H1 (cell line): ENCODE measurements around the gene GAS2L1. TPM values are rescaled to one million over a fixed set of nuclear protein-coding genes. Genes with fewer than 3 reads are reported as not detected.

ENCODE experiments used
- CTCF ChIA-PET: fragments of 300-600 bp; sonication (Branson Sonifier 250); formaldehyde crosslinking; loops from one replicate; lab custom pipeline; 2021; ENCODE audit not compliant: partially characterized antibody; lab: Charles Lee
- POLR2A ChIA-PET: fragments of 300-600 bp; sonication (Branson Sonifier 250); formaldehyde crosslinking; loops from one replicate; lab custom pipeline; 2021; ENCODE audit warnings: inconsistent platforms; ENCODE audit not compliant: partially characterized antibody; lab: Charles Lee
- DNase-seq, 2 experiments: peaks; one replicate each; pipeline versions ENCODE4 v3.0.0 to v3.0.0-alpha.2; 2010 to 2022; ENCODE audit warnings: low spot score in 2 of 2, low read depth in 1 of 2, mixed read lengths in 1 of 2
- FAIRE-seq: peaks from 2 replicates; lab custom pipeline; 2011; peaks lifted over from hg19 to GRCh38; lab: Jason Lieb, UNC
- H2AFZ ChIP-seq: 2 replicates; pipeline ENCODE4 v1.8.1; 2012; ENCODE audit warnings: low read length, inconsistent platforms
- H2AK5ac ChIP-seq: 2 replicates; pipeline ENCODE4 v1.6.1; 2013; ENCODE audit warnings: low read depth, low read length
- H2BK120ac ChIP-seq: replicated peaks from 2 replicates; pipeline ENCODE3; 2013; ENCODE audit warnings: low read depth, low read length, inconsistent platforms
- H2BK12ac ChIP-seq: 2 replicates; pipeline ENCODE4 v1.6.1; 2013; ENCODE audit warnings: low read depth, low read length
- H2BK15ac ChIP-seq: 2 replicates; pipeline ENCODE4 v1.6.1; 2013; ENCODE audit warnings: low read length
- H2BK20ac ChIP-seq: 2 replicates; pipeline ENCODE4 v1.6.1; 2013; ENCODE audit warnings: low read length
- H2BK5ac ChIP-seq: 2 replicates; pipeline ENCODE4 v1.6.1; 2013; ENCODE audit warnings: low read depth, low read length
- H3K14ac ChIP-seq: 2 replicates; pipeline ENCODE4 v1.6.1; 2013; ENCODE audit warnings: inconsistent platforms; ENCODE audit not compliant: insufficient read length
- H3K18ac ChIP-seq: 2 replicates; pipeline ENCODE4 v1.6.1; 2013; ENCODE audit warnings: low read length; ENCODE audit errors: extremely low read depth
- H3K23ac ChIP-seq: 2 replicates; pipeline ENCODE4 v1.6.1; 2013; ENCODE audit warnings: inconsistent platforms; ENCODE audit not compliant: insufficient read length
- H3K23me2 ChIP-seq: 2 replicates; pipeline ENCODE4 v1.6.1; 2013; ENCODE audit warnings: low read depth, low read length
- H3K27ac ChIP-seq: 2 replicates; pipeline ENCODE4 v1.6.1; 2011; ENCODE audit warnings: low read depth, low read length, inconsistent platforms
- H3K27me3 ChIP-seq, 4 experiments: replicated peaks in 1 of 4; 1 replicate in 1 of 4; 2 replicates in 3 of 4; pipeline versions ENCODE4 v1.6.1 to v1.8.1; 2011 to 2013; ENCODE audit warnings: low read length in 3 of 4, mild to moderate bottlenecking in 3 of 4, inconsistent platforms in 2 of 4, mixed read lengths in 2 of 4, moderate library complexity in 1 of 4; ENCODE audit not compliant: control insufficient read depth in 3 of 4, insufficient read depth in 3 of 4; ENCODE audit errors: extremely low read depth in 1 of 4
- H3K36me3 ChIP-seq, 4 experiments: 2 replicates each; pipeline versions ENCODE4 v1.6.1 to v1.8.1; 2011 to 2013; ENCODE audit warnings: mild to moderate bottlenecking in 4 of 4, low read length in 3 of 4, moderate library complexity in 2 of 4, control low read depth in 1 of 4, inconsistent platforms in 1 of 4; ENCODE audit not compliant: insufficient read depth in 4 of 4, control insufficient read depth in 2 of 4
- H3K4ac ChIP-seq: replicated peaks from 2 replicates; pipeline ENCODE3; 2013; ENCODE audit warnings: low read length, low read depth, mixed read lengths, inconsistent platforms; ENCODE audit not compliant: insufficient read length
- H3K4me1 ChIP-seq, 4 experiments: replicated peaks in 1 of 4; 1 replicate in 1 of 4; 2 replicates in 3 of 4; pipeline versions ENCODE4 v1.6.1 to v1.8.1; 2011 to 2013; ENCODE audit warnings: low read length in 3 of 4, inconsistent platforms in 2 of 4, mixed read lengths in 1 of 4; ENCODE audit not compliant: insufficient read depth in 4 of 4, control insufficient read depth in 3 of 4
- H3K4me2 ChIP-seq, 2 experiments: 2 replicates each; pipeline versions ENCODE4 v1.6.1 to v1.8.1; 2011 to 2013; ENCODE audit warnings: low read depth in 2 of 2, low read length in 2 of 2, control low read depth in 1 of 2, inconsistent platforms in 1 of 2, mild to moderate bottlenecking in 1 of 2; ENCODE audit not compliant: insufficient read depth in 1 of 2
- H3K4me3 ChIP-seq, 4 experiments: fragments of 200-600, 300-600 bp in 1 of 4; sonication (generic), shearing (Covaris generic), sonication (Bioruptor Twin) in 1 of 4; 2 replicates each; pipeline versions ENCODE4 v1.5.1 to v1.8.1; 2011 to 2016; ENCODE audit warnings: low read length in 4 of 4, low read depth in 3 of 4, control low read depth in 2 of 4, inconsistent platforms in 2 of 4, mild to moderate bottlenecking in 2 of 4, mixed read lengths in 1 of 4, moderate library complexity in 1 of 4; ENCODE audit not compliant: insufficient read depth in 2 of 4; ENCODE audit errors: extremely low read depth in 1 of 4
- H3K56ac ChIP-seq: replicated peaks from 2 replicates; pipeline ENCODE3; 2013; ENCODE audit warnings: low read depth, mild to moderate bottlenecking, mixed read lengths, low read length, inconsistent platforms; ENCODE audit not compliant: insufficient read length
- H3K79me1 ChIP-seq: 2 replicates; pipeline ENCODE4 v1.6.1; 2013; ENCODE audit warnings: low read depth, low read length, control low read depth
- H3K79me2 ChIP-seq, 2 experiments: 2 replicates each; pipeline versions ENCODE4 v1.6.1 to v1.8.1; 2012 to 2013; ENCODE audit warnings: low read length in 2 of 2, mild to moderate bottlenecking in 2 of 2, inconsistent platforms in 1 of 2; ENCODE audit not compliant: insufficient read depth in 2 of 2, control insufficient read depth in 1 of 2
- H3K9ac ChIP-seq, 4 experiments: replicated peaks in 1 of 4; 1 replicate in 1 of 4; 2 replicates in 3 of 4; pipeline versions ENCODE4 v1.6.1 to v1.8.1; 2011 to 2013; ENCODE audit warnings: low read depth in 3 of 4, low read length in 3 of 4, control low read depth in 2 of 4, mild to moderate bottlenecking in 2 of 4, moderate library complexity in 2 of 4, inconsistent platforms in 1 of 4; ENCODE audit errors: extremely low read depth in 1 of 4
- H3K9me3 ChIP-seq, 2 experiments: 2 replicates each; pipeline versions ENCODE4 v1.6.1 to v1.8.1; 2012 to 2013; ENCODE audit warnings: mild to moderate bottlenecking in 2 of 2, moderate library complexity in 2 of 2, control low read depth in 1 of 2, inconsistent platforms in 1 of 2, low read depth in 1 of 2, low read length in 1 of 2, mixed read lengths in 1 of 2; ENCODE audit not compliant: insufficient read depth in 2 of 2
- H4K20me1 ChIP-seq, 2 experiments: replicated peaks in 1 of 2; 2 replicates each; pipeline versions ENCODE3 to v1.8.1; 2011 to 2013; ENCODE audit warnings: inconsistent platforms in 2 of 2, low read length in 2 of 2, mild to moderate bottlenecking in 1 of 2; ENCODE audit not compliant: insufficient read depth in 2 of 2, control insufficient read depth in 1 of 2
- H4K5ac ChIP-seq: 2 replicates; pipeline ENCODE4 v1.6.1; 2013; ENCODE audit warnings: low read length, low read depth, mixed read lengths, inconsistent platforms; ENCODE audit not compliant: insufficient read length
- H4K8ac ChIP-seq: 2 replicates; pipeline ENCODE4 v1.8.0; 2013; ENCODE audit warnings: mild to moderate bottlenecking, moderate library complexity, low read length, inconsistent platforms; ENCODE audit not compliant: insufficient read depth; ENCODE audit errors: extremely low read depth
- H4K91ac ChIP-seq: replicated peaks from 2 replicates; pipeline ENCODE3; 2013; ENCODE audit warnings: low read length, mixed read lengths, inconsistent platforms; ENCODE audit not compliant: insufficient read length
- BACH1 ChIP-seq: IDR thresholded peaks from 2 replicates; pipeline ENCODE4 v1.6.1; 2012; ENCODE audit warnings: low read length, improper control_type of control experiment
- CBX5 ChIP-seq: fragments of 300-800, 300-1000 bp; sonication (generic); IDR thresholded peaks from 2 replicates; pipeline ENCODE4 v1.7.1; 2016; ENCODE audit warnings: antibody characterized with exemption, low read length, low read depth
- KDM4A ChIP-seq: IDR thresholded peaks from one replicate; pipeline ENCODE4 v1.7.1; 2012; ENCODE audit warnings: low read depth, mild to moderate bottlenecking, moderate library complexity, low read length, inconsistent platforms; ENCODE audit not compliant: severe bottlenecking
- MAFK ChIP-seq: IDR thresholded peaks from 2 replicates; pipeline ENCODE4 v1.6.1; 2012; ENCODE audit warnings: low read depth, mild to moderate bottlenecking, improper control_type of control experiment, low read length
- POU5F1 ChIP-seq: IDR thresholded peaks from 2 replicates; pipeline ENCODE4 v1.6.1; 2011; ENCODE audit warnings: low read depth, mild to moderate bottlenecking, low read length, moderate library complexity
- SIN3A ChIP-seq, 2 experiments: IDR thresholded peaks in 1 of 2; conservative IDR thresholded peaks in 1 of 2; 2 replicates each; pipeline ENCODE4 v1.6.1; 2011 to 2012; ENCODE audit warnings: low read length in 2 of 2, improper control_type of control experiment in 1 of 2, low read depth in 1 of 2, mild to moderate bottlenecking in 1 of 2
- TAF1 ChIP-seq: IDR thresholded peaks from 2 replicates; pipeline ENCODE4 v1.6.1; 2011; ENCODE audit warnings: mild to moderate bottlenecking, low read depth, low read length
- YY1 ChIP-seq: IDR thresholded peaks from 2 replicates; pipeline ENCODE4 v1.6.1; 2011; ENCODE audit warnings: low read depth, mild to moderate bottlenecking, low read length
- WGBS, 2 experiments: shearing (Covaris generic) in 1 of 2; methylation state at CpG; one replicate each; pipeline versions ENCODE4 v1.1.6 to v1.1.7; 2013 to 2015; ENCODE audit warnings: low lambda C conversion rate in 2 of 2, mixed read lengths in 2 of 2, inconsistent platforms in 1 of 2, low coverage in 1 of 2, missing lambda C conversion rate in 1 of 2; ENCODE audit not compliant: insufficient replicate concordance in 2 of 2, insufficient coverage in 1 of 2, insufficient read length in 1 of 2; ENCODE audit errors: extremely low coverage in 1 of 2, missing lambda C conversion rate in 1 of 2; 5-methylcytosine and 5-hydroxymethylcytosine counted together
- polyA plus RNA-seq, 7 experiments: library from polyadenylated mRNA; depleted of rRNA in 3 of 7; stranded (reverse) in 5 of 7; unstranded in 2 of 7; fragments of >200 nt in 5 of 7; fragments of 200-250 nt in 2 of 7; gene quantifications; 1 replicate in 5 of 7; 2 replicates in 1 of 7; 4 replicates in 1 of 7; pipeline versions ENCODE4 v1.2.1 to v1.2.3, GENCODE V29; 2011 to 2013; ENCODE audit warnings: missing spikeins in 2 of 7, mixed read lengths in 2 of 7
- total RNA-seq: library from RNA; stranded (reverse); fragmentation: NEBNext Ultra II Directional; extraction: Animal tissue kit (Norgen Biotek cat#: 25700); gene quantifications from 2 replicates; pipeline ENCODE4 v1.2.1, GENCODE V29; 2021
- TF ChIP-seq, protein P1 (sequence below): IDR thresholded peaks from 2 replicates; pipeline ENCODE4 v1.6.1; 2011; ENCODE audit warnings: low read length, improper control_type of control experiment
- TF ChIP-seq, protein P2 (sequence below): IDR thresholded peaks from 2 replicates; pipeline ENCODE4 v1.6.1; 2012; ENCODE audit warnings: low read length, inconsistent platforms

GAS2L1 gene
- total and polyA plus RNA-seq, 2 of the 8 experiments (the other 6 are each of a cell fraction or from before 2014, with no cell fraction given) = 3.6 to 10.1 TPM

DNA sequence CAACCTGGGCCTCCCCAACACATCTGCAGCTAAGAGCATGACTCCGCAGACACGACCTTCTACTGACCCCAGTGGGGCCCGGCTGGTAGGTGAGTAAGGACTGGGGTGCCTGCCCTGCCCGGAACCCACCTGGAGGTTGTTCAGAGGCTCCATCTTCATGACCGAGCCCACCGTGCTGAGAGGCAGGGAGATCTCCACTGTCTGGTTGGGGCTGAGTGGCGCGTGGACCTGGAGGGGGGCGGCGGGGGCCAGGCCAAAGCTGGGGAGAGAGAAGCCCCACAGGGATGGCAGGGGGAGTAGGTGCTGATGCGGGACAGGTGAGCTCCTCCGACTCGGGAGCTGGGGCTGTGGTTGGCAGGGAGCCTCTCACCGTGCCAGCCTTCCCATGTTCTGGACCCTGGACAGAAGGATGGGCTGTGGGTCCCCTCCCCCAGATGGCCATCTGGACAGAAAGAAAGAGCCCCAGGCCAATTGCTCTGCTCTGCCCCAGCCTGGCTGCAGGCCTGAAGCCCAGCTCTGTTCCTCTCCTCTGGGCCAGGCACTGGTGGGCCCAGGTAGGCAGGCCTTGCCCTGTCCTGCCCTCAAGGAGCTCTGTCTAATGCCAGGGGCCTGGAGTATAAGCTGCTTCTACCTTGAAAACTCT lies 25.3 kb downstream of the GAS2L1 start:
- Histone ChIP-seq H3K14ac (no peak overlapping the region), H3K4me2 (no peak overlapping the region), H3K18ac (no peak overlapping the region), H2BK20ac (no peak overlapping the region), H3K9me3 (no peaks in the 10 kb centered on the region), H3K4ac (no peak overlapping the region), H4K8ac (no peak overlapping the region), H2BK15ac (no peak overlapping the region), H2BK120ac (no peak overlapping the region), H3K79me2 (no peaks in the 10 kb centered on the region), H3K4me1 (no peaks in the 10 kb centered on the region; a peak in 1 of 7 replicates), H3K9ac (no peak overlapping the region), H2AK5ac (no peak overlapping the region), H3K27me3 (no peaks in the 10 kb centered on the region), H4K5ac (no peak overlapping the region), H2BK5ac (no peak overlapping the region; the same call in 1 of the 2 replicates), H3K23me2 (no peaks in the 10 kb centered on the region), H3K79me1 (no peaks in the 10 kb centered on the region), H3K4me3 (no peak overlapping the region), H2AFZ (no peak overlapping the region), H4K91ac (no peak overlapping the region), H3K56ac (no peak overlapping the region), H3K23ac (no peak overlapping the region), H3K27ac (no peak overlapping the region), H2BK12ac (no peak overlapping the region), H4K20me1 (peaks cover 3 to 8% of the 10 kb centered on the region in 2 experiments), H3K36me3 (peaks cover 4 to 18% (median 14%) of the 10 kb centered on the region in 4 experiments; a peak in 7 of 8 replicates)
- ChIA-PET POLR2A (interaction anchor here (0.8 to 1.2 kb wide), 3 partner anchors 9 to 25 kb away, joined by 3 read pairs; no protein-coding TSS in a partner anchor), CTCF (interaction anchor here (0.6 to 0.9 kb wide), 3 partner anchors 28 to 192 kb away, joined by 3 to 6 read pairs (median 3); no protein-coding TSS in a partner anchor)
- 94% methylated on average over 3 of the region's 14 CpGs; no CpG with 5 or more reads in 1 of the 2 experiments for WGBS, 2 experiments
- FAIRE-seq = no peak
- DNase-seq = no peak
- TF ChIP-seq KDM4A (no peak), CBX5 (no peak), YY1 (no peak), BACH1 (no peak), TAF1 (no peak), MAFK (no peak), SIN3A (conservative IDR thresholded peaks at IDR 0.05 in 1 of 2, IDR thresholded peaks at IDR 0.05 in 1 of 2; ENCODE audit: low read depth in 1 of 2, low read length in 2 of 2) (no peak), POU5F1 (no peak)
- TF ChIP-seq, protein P1, sequence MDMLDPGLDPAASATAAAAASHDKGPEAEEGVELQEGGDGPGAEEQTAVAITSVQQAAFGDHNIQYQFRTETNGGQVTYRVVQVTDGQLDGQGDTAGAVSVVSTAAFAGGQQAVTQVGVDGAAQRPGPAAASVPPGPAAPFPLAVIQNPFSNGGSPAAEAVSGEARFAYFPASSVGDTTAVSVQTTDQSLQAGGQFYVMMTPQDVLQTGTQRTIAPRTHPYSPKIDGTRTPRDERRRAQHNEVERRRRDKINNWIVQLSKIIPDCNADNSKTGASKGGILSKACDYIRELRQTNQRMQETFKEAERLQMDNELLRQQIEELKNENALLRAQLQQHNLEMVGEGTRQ = no peak
- TF ChIP-seq, protein P2, sequence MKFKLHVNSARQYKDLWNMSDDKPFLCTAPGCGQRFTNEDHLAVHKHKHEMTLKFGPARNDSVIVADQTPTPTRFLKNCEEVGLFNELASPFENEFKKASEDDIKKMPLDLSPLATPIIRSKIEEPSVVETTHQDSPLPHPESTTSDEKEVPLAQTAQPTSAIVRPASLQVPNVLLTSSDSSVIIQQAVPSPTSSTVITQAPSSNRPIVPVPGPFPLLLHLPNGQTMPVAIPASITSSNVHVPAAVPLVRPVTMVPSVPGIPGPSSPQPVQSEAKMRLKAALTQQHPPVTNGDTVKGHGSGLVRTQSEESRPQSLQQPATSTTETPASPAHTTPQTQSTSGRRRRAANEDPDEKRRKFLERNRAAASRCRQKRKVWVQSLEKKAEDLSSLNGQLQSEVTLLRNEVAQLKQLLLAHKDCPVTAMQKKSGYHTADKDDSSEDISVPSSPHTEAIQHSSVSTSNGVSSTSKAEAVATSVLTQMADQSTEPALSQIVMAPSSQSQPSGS = no peak
